Superior temporal gyrus (tissue), 1 donor: ENCODE results near the gene STOML1.
"Not testable (repeated sequence)": the region's sequence is repeated elsewhere in the genome, so short reads cannot be mapped to it uniquely, and the experiment has no call there.

ENCODE experiments used
- DNase-seq: peaks from one replicate; pipeline ENCODE4 v3.0.0-alpha.2; 2016; ENCODE audit errors: extremely low spot score

The STOML1 gene

DNA sequence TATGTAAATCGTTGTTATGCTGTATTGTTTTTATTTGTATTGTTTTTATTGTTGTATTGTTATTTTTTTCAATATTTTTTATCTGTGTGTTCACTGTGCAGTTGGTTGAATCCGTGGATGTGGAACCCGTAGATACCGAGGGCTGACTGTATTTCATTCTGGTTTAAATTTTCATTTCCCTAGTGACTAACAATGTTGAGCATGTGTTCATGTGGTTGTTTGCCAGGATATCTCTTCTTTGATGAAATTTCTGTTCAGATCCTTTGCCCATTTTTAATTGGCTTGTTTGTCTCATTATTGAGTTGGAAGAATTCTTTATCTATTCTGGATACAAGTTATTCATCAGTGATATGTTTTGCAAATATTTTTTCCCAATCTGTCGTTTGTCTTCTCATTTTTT is 29.7 kb downstream of the STOML1 start:
- DNase-seq: no peak

- DNase-seq: not testable (repeated sequence)
Measured at GRCh38 chr15:73960472-73961070, 31.5 kb downstream of the STOML1 start.

GRCh38 chr15:73959801-73960200 is 32.3 kb downstream of the STOML1 start:
- DNase-seq: no peak

GRCh38 chr15:73959012-73959581 is 33.0 kb downstream of the STOML1 start:
- DNase-seq: peak; percentile 9

DNA sequence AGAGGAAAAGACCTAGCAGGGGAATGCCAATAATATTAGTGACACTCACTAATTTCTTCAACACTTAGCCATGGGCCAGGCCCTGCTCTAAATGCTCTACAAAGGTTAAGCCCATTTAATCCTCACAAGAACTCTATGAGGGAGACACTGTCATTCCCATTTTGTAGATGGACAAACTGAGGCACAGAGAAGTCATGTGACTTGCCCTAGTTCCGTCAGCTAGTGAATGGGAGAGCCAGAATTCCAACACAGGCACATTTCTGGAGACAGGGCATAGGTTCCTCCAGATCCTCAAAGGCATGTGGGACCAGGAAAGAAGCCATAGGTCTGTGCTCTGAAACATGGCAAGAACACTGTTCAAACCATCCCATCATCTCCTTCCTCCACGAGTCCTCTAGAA is 34.3 kb downstream of the STOML1 start:
- no peak for DNase-seq

GRCh38 chr15:73957276-73957675 is 34.8 kb downstream of the STOML1 start:
- no peak for DNase-seq

DNA sequence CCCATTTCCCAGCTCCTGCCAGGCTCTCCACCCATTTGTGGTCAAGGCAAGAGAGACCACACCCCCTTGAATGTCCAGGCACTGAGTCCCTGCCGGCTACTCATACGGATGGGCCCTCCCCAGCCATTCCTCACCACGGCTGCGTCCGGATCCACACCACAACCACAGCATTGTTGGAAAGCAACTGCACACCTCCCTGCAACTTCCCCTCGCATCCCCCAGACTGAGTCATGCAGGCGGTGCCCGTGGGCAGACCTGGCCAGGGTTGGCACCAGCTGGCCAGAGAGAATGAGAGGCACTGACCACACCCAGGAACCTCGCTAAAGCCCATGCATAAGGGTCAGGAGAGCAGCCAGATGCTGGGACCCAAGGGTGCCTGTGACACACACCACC is 35.4 kb downstream of the STOML1 start:
- DNase-seq: no peak

DNA sequence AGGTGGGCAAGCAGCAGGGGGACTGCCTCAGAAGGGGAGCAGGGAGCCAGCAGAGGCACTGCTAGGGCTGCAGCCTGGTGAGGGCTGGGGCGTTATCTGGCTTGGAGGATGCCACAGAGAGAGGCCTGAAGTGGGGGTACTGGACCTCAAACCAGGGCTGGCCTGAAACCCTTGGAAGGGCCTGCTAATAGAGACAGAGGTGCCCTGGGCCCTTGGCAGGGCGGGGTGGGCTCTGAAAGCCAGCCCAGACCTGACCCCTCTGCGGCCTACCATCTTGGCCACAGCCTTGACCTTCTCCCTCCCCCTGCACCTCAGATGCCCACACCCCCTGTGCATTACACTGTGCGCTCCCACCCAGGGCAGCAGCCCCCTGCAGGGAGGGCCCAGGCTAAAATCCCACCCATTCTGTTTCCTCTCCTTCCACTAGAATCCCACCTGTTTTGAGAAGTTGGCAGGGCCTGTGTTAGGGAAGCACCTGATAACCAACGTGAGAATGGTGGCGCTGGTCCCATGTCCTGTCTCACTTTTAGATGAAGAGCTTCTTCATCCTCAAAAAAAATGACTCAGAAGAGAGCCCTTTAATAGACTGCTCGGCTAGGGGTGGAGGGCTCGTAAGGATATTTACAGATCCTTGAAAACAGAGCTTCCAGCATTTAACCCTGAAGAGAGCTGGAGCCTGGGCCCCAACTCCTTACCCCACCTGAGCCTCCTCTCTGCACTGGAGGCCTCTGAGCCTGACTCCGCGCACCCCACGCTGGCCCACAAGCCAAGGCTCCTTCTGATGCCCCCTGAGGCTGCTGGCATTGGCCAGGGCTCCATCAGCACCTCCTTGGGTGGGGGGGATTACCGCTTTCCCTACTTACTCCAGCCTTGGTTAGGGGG is 36.0 kb downstream of the STOML1 start:
- no peak for DNase-seq

GRCh38 chr15:73955326-73955725 is 36.8 kb downstream of the STOML1 start:
- no peak for DNase-seq

DNA sequence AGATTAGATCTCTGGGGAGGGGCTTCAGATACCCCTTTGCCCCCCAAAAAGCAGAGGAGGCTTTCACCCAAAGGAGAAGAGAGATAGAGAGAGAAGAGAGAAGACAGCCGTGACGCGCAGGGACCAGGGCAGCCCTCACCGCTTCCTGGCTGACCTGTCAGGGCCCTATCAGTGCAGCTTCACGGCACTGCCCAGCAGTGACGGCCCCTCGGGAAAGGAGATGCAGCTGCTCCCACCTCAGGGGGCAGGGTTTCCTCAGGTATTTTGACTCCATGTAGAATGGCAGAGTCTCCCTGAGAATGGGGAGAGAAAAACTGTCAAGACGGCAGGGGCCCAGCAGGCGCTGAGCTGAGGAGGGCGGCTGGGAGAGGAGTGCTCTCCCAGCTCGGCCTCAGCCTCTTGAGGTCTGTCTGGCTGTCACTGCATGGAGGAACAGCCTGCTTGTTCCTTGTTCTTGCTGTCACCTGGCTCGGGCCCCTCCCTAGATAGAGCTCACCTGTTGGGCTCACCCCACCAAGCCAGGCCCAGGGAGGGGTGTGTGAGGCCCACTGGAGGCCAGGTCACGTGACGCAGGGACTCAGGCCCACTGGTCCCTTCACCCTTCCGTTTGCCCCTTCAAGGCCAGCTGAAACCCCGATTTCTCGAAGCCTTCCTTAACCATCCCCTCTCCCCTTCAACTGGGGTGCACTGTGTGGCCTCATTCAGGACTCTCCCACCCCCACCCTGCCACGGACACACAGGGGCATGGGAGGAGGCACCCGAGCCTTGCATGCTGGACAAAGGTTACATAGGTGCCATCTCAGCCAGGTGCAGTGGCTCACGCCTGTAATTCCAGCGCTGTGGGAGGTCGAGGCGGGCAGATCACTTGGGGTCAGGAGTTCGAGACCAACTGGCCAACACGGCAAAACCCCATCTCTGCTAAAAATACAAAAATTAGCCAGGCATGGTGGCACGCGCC is 37.6 kb downstream of the STOML1 start:
- DNase-seq: no peak

- DNase-seq: no peak
Measured at GRCh38 chr15:73952913-73953750, 39.0 kb downstream of the STOML1 start.

DNA sequence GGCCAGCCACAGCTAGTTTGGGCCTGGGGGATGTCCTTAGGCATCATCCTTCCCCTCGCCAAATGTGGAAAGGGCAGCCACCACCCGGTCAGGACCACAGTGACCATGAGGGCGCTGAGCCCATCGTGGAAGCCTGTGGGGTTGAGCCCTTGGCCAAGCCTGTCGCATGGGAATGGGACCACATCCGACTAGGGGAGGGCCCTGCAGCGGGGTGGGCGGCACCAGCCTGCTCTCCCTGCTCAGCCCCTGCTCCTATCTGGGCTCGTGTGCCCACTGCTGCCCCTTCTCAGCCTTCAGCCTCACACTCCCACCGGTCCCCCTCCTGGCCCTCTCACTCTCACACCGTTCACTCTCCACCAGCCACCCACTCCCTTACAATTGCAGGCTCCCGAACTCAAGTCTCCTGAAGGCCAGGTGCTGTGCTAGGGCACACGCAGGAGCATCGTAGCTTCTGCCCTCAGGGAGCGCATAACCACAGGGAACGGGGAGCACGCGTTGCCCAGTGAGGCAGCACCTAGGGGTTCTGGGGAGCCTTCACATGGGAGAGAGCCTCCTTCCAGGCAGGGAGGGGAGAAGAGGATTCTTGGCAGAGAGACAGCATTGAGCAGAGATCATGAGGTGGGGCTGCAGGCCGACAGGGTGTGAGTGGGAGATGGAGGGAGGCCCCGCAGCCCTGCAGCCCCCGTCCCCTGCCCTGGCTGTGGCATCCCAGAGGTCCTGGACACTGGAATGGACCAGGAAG is 39.8 kb downstream of the STOML1 start:
- DNase-seq: no peak

DNA sequence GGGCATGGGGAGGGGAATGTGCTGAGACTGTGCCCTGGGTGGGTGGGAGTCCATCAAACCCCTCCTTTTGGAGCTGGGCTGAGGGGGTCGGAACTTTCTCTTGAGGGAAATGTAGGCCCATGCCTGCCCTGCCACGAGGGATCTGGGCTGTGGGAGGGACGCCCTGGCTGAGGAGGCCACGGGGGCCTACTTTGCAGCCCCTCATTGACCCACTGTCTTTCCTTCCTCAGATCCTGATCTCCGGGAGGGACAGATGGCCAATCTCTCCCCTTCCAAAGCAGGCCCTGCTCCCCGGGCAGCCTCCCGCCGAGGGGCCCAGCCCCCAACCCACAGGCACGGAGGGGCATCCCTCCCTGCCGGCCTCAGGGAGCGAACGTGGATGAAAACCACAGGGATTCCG is 40.5 kb downstream of the STOML1 start:
- no peak for DNase-seq

- DNase-seq: peak; percentile 85
Measured at GRCh38 chr15:73950831-73951561, 41.1 kb downstream of the STOML1 start.

DNA sequence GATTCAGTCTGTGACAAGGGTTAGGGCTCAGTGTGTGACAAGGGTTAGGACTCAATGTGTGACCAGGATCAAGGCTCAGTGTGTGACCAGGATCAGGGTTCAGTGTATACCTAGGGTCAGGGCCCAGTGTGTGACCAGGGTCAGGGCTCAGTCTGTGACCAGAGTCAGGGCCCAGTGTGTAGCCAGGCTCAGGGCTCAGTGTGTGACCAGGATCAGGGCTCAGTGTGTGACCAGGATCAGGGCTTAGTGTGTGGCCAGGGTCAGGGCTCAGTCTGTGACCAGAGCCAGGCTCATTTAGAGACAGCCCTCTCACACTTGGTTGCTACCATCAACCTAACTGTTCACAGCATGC is 41.6 kb downstream of the STOML1 start:
- peak; percentile 3 for DNase-seq

- DNase-seq: no peak
Measured at GRCh38 chr15:73949496-73949895, 42.6 kb downstream of the STOML1 start.

DNA sequence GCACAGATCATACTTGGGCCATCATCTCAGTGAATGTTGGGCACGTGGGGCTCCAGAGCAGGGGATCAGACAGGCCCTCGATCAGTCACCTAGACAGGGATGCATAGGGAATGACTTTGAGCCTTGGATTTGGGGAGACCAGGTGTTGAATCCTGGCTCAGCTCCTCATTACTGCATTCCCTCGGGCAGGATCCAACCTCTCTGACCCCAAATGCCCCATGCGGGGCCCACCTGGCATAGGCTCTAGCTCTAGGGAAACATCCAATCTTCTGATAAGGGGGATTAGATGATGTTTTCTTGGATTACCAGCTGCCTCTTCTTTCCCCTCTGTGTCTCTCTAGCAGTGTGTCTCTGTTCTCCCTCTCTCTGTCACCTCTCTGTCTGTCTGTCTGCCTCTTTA is 43.1 kb downstream of the STOML1 start:
- DNase-seq: no peak

GRCh38 chr15:73948396-73948795 is 43.7 kb downstream of the STOML1 start:
- no peak for DNase-seq

- no peak for DNase-seq
Measured at GRCh38 chr15:73947651-73948050, 44.4 kb downstream of the STOML1 start.
